GM21576 (cell line): ENCODE measurements around the gene STIM1.

Experiments
- ATAC-seq: cut with Tn5 transposase; IDR thresholded peaks from one replicate; pipeline ENCODE4 v1.9.1; 2021; ENCODE audit warnings: mild to moderate bottlenecking, moderate library complexity; ENCODE audit not compliant: unreplicated experiment

STIM1 gene

DNA sequence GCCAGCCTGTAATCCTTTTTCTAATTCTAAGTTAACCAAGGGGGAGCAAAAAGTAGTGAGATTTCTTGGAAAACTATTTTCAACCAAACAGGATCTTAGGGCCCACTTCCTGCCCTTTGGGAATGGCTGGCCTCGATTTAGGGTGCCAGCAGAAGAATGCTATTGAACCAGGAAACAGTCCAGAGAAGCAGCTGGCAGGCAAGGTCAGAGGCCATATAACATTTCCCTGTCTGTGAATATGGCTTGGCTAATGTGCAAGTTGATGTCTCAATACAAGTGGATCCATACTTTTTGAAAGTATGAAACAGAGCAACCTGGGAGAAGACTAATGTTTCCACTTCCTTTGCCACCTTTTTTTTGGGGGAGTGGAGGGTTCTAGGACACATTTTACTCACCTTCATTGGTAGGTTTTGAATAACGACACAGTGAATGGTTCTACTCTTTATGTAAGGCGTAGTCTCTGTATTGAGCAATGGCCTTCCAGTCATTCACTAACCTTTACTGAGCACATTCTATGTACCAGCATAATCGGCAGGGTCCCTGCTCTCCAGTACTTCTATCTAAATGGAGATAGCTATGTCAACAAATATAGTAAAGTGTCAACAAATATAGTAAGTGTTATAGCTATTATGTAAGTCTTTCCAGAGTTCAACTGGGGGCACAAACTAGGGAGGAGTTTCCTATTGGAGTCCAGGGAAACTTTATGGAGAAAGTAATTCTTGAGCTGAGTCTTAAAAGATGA, 204.9 kb downstream of the STIM1 start:
- no peak for ATAC-seq

DNA sequence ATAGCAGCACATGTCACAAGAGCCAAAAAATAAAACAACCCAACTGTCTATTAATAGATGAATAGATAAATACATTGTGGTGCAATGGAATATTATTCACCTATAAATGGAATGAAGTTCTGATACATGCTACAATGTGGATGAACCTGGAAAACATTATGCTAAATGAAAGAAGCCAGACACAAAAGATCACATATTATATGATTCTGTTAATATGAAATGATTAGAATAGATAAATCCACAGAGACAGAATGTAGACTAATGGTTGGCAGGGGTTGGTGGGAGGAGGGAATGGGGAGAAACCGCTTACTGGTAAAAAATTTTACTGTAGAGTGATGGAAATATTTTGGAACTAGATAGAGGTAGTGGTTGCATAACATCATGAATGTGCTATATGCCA, 206.2 kb downstream of the STIM1 start:
- no peak for ATAC-seq

DNA sequence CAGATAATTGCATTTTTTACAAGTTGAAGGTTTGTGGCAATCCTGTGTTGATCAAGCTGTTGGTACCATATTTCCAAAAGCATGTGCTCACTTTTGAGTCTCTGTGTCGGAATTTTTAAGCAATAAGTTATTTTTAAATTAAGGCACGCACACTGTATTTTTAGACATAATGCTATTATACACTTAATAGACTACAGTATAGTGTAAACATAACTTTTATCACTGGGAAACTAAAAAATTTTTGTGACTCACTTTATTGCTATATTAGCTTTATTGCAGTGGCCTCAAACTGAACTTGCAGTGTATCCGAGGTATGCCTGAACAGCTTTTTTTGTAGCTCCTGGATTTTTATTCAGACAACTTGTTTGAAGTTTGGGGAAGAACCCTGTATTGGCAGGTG, 207.9 kb downstream of the STIM1 start:
- no peak for ATAC-seq

DNA sequence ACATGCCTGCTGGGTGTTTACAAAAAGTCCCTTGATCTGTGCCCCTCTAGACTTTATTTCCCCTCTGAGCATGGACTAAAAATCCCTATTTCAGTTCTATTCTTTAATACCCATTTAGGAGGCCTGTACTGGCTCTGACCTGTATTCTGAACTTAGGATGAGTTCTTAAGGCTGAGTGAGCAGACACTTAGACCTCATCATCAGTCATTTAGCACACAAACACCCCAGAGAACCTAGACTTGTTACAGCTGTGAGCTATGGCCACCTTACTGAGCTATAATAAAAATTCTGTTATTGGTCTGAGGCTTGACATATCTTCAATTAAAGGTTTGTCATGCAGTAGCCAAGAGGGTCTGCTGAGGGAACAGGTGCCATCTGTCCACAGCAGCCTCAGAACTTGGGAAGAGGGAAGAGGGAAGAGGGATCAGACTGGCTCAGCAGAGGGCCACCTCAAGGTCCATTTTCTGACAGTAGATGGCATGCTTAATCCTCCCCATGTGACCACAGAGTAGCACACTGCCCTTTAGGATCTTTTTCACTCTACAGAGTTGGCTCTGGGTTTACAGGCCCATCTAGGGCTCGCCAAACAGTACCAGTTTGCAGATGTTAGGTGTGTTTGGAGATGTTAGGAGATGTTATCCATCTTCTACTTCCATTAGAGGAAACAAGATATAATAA, 209.0 kb downstream of the STIM1 start:
- no peak for ATAC-seq

DNA sequence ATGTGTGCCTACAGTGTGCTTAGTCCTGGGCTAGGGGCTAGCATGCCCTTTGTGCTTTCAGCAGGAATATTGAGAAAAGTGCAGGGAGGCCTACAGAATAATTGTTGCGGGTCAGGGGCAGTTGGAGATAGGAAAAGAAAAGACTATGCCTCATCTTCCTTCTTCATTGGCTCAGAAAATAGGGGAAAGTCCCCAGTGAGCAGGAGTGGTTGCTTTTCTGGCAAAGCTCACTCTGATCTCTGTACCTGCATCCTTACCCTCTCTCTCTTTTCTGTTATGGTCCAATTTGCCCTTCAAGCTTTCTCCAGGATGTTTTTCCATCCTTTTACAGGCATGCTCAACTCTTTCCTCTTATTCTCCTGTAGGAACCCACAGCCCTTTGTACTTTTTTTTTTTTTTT, 209.6 kb downstream of the STIM1 start:
- no peak for ATAC-seq

DNA sequence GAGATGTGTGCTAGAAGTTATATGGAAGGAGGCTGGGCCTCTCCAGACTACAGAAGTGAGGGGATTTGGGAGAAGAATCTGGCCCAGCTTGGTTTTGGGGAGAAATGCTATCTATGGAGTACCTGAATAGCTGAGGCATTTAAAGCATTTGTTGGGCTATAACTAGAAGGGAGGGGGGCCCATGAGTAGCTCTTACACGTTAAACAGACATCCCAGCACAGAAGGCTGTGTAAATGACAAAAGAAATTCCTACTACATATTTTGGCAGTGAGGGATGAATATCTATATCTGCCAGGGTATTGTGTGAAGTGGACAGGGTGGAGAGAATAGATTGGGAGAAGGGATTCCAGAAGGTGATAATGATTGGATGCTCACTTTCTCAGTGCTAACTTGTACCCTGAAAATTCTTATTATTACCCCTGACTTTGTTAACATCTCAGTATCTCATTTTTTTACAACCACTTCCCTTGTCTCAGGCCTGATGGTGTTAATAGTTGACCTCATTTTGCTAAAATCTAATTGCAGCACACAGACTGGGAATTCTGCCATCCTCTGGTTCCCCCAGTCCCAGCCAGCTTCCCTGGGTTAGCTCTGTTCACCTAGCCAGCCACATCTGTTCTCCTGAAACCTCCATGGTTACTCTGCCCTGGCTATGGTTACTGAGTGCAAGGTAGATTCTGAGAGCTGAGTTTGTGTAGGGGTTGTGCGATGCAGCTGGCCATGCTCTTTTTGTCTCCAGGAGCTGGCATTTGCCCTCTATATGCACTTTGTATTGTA, 210.3 kb downstream of the STIM1 start:
- ATAC-seq = no peak

DNA sequence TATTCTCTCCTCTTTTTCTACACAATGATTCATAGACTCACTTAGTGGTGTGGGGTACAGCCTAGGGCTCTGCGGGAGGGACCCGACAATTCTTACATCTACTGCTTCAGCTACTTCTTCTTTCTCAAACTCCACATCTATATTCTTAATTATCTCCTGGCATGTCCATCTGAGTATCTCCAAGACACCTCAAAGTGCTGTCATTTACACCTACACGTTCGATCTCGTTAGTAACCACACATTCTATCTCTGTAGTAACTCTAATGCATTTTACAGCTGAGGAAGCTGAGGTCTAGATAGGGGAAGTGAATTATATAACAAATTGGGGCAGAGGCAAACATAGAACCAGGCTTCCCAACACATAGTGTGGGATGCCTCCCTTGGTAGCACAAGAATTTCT, 211.4 kb downstream of the STIM1 start:
- ATAC-seq = no peak

DNA sequence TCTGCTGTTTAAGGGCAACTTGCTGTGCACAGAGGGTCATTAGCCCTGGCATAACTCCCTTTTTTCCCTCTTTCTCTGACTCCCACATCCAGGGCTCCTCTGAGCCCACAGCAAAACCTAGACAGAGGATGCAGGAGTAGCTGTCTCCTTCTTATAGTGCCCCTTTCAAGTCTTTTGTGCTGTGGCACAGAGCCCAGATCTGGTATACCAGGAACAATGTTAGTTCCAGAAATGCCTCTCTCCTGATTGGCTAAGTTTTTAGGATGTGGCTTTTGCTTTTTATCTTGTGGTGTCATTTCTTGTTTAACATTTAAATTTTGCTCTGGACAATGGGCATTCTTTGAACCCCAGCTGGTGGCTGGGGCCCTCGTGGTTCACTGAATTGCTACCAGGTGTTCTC, 213.5 kb downstream of the STIM1 start:
- ATAC-seq = no peak

DNA sequence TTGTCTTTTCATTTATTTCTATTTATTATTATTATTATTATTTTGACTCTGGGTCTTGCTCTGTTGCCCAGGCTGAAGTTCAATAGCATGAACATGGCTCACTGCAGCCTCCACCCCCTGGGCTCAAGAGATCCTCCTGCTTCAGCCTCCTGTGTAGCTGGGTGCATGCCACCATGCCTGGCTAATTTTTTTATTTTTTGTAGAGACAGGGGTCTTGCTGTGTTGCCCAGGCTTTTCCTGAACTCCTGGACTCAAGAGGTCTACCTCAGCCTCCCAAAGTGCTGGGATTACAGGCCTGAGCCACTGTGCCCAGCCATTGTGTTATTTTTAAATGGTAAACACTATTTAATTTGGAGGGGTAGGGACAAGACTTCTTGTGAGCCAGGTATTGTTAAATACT, 215.9 kb downstream of the STIM1 start:
- ATAC-seq = no peak

DNA sequence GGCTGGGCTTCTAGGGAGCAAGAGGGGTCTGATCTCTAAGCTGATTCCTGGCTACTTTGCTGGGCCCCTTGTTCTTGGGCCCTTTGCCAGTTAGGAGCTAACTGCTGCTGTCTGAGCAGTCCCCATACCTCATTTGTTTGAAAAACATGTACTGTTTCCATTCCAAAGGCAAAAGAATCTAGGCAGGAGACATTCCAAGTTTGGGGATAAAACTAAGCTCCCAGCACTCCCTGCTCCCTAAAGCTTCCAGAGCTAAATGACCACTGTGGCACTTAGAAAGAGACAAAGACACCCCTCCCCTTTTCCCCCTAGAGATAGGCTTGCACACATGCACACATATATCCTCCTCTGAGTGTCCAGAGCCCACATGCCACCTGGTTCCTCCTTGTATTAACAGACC, 216.4 kb downstream of the STIM1 start:
- ATAC-seq = no peak

DNA sequence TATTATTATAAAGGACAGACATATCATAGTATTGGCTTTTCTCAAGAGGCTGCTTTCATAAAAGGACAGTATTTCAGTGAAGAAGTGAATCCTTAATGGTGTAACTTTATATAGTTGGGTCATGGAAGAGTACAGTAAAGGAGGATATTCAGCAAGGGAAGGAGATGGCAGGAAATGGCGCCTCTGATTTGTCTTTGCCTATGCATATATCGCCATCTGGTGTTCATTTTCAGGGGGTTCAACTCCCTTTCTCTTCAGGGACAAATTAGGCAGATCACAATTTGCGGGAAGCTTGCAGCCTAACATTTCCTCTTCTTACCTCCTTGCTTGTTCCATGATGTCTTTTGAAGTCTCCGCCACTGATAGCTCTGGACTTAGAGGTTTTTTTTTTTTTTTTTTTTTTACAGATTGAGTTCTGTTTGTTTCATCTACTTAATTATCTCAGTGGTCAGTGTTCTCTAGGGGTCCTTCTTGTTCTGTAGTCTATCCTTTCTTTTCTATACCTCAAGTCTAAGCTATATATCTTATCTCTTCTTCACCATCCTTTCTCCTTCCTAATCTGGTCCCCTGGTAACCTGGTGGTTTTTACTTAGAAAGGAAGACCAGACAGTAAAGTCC, 217.3 kb downstream of the STIM1 start:
- peak; percentile 62 for ATAC-seq

DNA sequence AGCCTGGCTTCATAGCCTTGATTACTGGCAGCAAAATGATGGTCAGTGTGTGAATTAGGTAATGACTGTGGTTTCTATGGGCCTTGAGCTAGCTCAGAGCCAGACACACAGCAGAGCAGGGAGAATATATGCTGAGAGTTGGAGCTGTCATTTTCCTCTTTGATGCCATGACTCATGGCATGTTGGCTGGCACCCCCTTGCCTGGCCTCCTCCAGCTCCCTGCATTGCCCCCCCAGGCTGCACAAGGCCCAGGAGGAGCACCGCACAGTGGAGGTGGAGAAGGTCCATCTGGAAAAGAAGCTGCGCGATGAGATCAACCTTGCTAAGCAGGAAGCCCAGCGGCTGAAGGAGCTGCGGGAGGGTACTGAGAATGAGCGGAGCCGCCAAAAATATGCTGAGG, 218.8 kb downstream of the STIM1 start:
- ATAC-seq = no peak

DNA sequence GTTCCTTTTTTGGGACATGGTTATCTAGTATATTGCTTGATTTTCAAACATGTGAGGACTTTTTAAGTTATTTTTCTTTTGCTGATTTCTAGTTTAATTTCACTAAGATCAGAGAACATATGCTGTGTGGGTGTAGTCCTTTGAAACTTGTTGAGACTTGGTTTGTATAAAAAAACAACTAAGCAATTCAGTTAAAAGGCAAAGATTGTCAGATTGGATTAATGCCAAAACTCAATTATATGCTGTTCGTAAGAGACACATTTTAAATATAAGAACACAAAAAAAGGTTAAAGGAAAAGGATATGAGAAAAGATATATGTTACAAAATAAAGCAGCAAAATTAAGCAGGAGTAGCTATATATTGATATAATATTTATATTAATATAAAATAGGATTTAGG, 221.3 kb downstream of the STIM1 start:
- no peak for ATAC-seq

DNA sequence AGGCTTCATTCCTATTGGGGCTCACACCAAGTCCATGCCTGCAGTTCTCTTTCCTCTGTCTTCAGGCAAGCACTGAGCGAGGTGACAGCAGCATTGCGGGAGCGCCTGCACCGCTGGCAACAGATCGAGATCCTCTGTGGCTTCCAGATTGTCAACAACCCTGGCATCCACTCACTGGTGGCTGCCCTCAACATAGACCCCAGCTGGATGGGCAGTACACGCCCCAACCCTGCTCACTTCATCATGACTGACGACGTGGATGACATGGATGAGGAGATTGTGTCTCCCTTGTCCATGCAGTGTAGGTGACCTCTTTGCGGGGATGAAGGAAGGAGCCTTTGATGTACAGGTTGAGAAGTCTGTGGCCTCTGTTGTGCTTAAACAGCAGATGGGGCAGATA, 227.7 kb downstream of the STIM1 start:
- no peak for ATAC-seq

DNA sequence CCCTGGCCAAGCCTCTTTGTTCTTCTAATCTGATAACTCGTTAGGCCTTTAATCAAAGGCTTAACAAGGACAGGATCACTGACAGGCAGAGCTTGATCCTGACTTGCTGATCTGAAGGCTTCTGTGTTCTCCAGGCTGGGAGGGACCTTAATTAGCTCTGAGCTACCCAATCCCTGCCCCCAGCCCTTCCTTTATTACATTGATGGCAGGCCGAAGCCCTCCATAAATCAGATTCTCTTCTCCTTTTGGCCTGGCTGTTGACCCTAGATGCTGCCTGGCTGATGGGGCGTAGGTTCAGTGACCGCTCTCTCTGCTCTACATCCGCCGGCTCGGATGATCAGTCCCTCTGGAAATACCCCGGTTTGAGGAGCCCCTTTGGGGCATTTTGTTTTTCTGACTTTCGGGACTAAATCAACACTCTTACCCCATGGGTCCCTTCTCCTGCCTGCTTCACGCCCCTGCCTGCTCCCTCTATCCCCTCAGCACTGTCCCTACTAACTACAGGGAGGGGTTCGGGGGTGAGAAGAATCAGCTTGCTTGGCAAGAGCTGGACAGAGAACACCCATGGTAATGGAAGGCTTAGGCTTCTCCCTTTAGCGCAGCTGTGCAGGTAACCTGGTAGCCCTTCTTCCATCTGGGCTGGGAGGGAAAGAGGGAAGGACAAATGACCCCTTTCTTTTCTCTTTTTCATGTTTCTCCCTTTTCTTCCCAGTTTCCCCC, 229.1 kb downstream of the STIM1 start:
- ATAC-seq = no peak

DNA sequence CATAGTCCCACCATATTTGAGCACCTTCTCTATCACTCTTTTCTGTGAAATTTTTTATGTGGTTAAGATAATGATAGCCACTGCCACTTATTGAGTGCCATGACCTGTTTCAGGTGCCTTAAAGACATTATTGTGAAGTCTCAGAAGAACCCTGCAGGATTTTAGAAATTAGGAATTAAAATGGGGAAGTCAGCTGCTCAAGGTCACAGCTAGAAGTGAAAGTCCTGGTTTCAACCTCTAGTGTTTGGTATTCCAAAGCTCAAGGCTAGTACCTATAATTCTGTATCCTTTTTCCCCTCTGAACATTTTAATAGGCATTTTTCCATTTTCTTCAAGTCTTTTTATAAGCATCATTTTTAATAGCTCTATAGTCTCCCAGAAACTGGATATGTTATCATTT, 230.1 kb downstream of the STIM1 start:
- no peak for ATAC-seq

DNA sequence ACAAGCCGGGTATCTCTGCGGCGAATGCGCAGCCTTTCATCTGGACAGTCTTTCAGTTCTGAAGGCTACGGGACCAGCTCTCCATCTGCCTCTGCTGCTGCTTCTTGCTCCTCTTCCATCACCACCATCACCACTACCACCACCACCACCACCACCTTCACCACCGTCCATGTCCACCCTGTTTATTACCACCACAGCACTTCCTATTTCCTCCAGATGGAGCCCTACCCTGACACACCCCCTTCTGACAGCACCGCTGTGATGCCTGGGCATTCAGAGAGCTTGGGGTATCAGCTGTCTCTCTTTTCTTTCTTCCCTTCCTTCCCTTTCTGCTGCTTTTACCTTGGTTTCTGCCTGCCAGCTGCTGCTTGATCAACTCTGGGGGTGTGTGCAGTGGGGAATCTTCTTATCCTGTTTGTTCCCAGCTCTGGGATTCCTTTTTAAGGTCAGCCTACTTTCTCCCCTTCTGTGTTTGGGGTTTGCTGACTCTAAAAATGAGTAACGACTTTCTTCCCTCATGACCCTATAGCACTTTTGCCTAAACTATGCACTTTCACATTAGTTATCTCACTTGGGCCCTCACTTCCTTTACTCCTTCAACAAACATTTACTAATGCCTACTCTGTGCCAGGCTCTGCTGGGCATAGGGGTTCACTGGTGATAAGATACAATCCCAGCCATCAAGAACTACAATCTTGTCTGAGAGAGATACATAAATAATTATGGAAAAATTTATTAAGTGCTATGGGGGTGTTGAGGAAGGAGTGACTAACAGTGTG, 231.3 kb downstream of the STIM1 start:
- ATAC-seq = no peak

DNA sequence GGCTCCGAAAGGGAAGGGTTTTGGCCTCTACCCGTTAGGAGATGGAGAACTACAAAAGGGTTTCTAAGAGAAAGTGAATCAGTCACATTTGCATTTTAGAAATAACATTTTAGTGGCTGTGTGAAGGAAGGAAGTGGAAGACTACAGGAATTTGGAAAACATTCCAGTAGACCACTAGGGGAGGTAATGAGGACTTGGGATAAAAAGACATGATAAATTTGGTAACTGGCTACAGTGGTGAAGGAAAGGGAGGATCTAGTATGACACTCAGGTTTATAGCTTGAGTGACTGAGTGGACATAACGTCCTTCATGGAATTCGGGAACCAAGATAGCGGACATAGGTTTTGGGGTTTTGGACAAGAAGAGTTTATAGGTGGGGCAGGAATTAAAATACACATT, 232.1 kb downstream of the STIM1 start:
- no peak for ATAC-seq

DNA sequence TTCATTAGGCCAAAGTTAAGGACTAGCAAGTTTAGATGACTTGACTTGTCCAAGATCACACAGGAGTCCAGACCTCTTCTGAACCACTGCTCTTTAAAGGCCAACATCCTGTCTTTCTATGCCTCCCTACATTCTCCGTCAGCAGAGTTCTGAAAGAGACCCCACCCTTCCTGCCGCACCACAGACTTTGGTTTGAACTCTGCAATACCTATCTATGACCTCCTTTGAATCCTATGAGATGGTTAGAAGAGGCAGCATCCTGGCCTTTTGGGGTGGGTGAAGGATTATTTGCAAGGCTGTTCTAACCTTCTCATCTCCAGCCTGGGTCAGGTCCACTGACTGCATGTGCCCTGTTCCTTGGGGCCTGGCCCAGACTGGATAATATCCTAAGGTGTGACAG, 234.8 kb downstream of the STIM1 start:
- ATAC-seq = no peak

DNA sequence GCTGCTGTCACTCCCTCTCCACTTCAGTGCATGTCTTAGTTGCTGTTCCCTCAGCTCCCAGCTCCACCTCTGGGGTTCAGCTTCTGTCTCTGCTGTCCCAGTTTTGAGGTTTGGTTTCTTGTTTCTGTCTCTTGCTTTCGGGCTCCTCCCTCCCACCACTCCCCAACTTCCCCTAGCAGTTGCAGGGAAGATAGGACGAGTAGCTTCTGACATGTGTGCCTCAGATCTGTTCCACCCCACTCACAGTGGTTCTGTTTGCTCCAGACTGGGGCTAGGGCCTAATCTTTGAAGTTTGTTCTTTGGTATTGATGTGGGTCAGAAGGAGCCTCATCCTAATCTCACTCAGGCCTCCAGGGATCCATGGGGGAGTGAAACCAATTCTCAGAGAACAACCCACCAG, 236.6 kb downstream of the STIM1 start:
- no peak for ATAC-seq
